Thyroid gland (tissue), 4 donors: ENCODE measurements around the gene DNTT.

Experiments used
- POLR2A ChIP-seq, 2 donors: fragments of 450-650 bp; IDR thresholded peaks; one replicate each; pipeline ENCODE4 v1.6.1; 2017; ENCODE audit warnings: antibody characterized with exemption in 2 of 2, mild to moderate bottlenecking in 2 of 2, moderate library complexity in 1 of 2
- TF ChIP-seq, protein P1 (sequence below), 6 experiments: fragments of 200-600 bp in 3 of 6; fragments of 450-650 bp in 3 of 6; sonication (generic) in 3 of 6; IDR thresholded peaks; one replicate each; pipeline ENCODE4 v1.5.1; 2016 to 2019; ENCODE audit warnings: antibody characterized with exemption in 6 of 6, mild to moderate bottlenecking in 2 of 6, inconsistent platforms in 1 of 6, moderate library complexity in 1 of 6

DNA sequence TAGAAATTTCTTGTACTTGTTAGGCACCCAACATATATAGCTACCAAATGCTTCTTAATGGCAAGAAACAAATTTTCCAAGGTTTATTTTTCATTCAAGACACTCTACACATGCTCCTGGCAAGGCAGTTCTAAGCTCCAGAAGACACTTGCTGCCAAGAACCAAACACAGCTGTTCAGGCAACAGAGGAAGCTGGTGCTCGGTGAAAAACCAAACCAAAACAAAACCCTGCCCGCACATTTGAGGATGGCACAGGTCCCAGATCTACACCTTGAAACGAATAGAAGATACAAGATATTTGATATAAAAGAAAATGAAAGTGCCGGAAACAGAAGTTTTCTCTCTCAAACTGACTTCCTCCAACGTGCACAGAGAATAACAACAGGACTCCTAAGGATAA is 4.9 kb upstream of the DNTT start:
- TF ChIP-seq POLR2A (IDR thresholded peaks at IDR 0.05) = no peak
- TF ChIP-seq, protein P1, sequence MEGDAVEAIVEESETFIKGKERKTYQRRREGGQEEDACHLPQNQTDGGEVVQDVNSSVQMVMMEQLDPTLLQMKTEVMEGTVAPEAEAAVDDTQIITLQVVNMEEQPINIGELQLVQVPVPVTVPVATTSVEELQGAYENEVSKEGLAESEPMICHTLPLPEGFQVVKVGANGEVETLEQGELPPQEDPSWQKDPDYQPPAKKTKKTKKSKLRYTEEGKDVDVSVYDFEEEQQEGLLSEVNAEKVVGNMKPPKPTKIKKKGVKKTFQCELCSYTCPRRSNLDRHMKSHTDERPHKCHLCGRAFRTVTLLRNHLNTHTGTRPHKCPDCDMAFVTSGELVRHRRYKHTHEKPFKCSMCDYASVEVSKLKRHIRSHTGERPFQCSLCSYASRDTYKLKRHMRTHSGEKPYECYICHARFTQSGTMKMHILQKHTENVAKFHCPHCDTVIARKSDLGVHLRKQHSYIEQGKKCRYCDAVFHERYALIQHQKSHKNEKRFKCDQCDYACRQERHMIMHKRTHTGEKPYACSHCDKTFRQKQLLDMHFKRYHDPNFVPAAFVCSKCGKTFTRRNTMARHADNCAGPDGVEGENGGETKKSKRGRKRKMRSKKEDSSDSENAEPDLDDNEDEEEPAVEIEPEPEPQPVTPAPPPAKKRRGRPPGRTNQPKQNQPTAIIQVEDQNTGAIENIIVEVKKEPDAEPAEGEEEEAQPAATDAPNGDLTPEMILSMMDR (IDR thresholded peaks at IDR 0.05) = no peak
